Mesendoderm (in vitro differentiated cells): ENCODE data around the gene CILP.
"Not testable (repeated sequence)": the region's sequence is repeated elsewhere in the genome, so short reads cannot be mapped to it uniquely, and the experiment has no call there.

Source experiments
- DNase-seq: peaks from one replicate; pipeline ENCODE4 v3.0.0; 2013
- H2AK5ac ChIP-seq: 2 replicates; pipeline ENCODE4 v1.6.1; 2013; ENCODE audit warnings: low read length, inconsistent platforms
- H2BK120ac ChIP-seq: 2 replicates; pipeline ENCODE4 v1.6.1; 2013; ENCODE audit warnings: low read depth, mild to moderate bottlenecking, low read length, moderate library complexity, mixed read lengths
- H2BK15ac ChIP-seq: replicated peaks from 2 replicates; pipeline ENCODE4 v1.6.1; 2013; ENCODE audit warnings: low read depth, mild to moderate bottlenecking, moderate library complexity
- H2BK5ac ChIP-seq: 2 replicates; pipeline ENCODE4 v1.6.1; 2013; ENCODE audit warnings: low read length, inconsistent platforms
- H3K18ac ChIP-seq: 2 replicates; pipeline ENCODE4 v1.6.1; 2013; ENCODE audit warnings: mild to moderate bottlenecking, low read length, mixed read lengths
- H3K23ac ChIP-seq: one replicate; pipeline ENCODE4 v1.6.1; 2013; ENCODE audit warnings: low read length
- H3K27ac ChIP-seq: 2 replicates; pipeline ENCODE4 v1.5.1; 2013; ENCODE audit warnings: low read depth, mild to moderate bottlenecking, inconsistent platforms, low read length, moderate library complexity
- H3K27me3 ChIP-seq: 2 replicates; pipeline ENCODE4 v1.6.1; 2013; ENCODE audit warnings: low read length, control low read depth, mild to moderate bottlenecking, inconsistent platforms; ENCODE audit not compliant: insufficient read depth, poor library complexity
- H3K36me3 ChIP-seq: 2 replicates; pipeline ENCODE4 v1.6.1; 2013; ENCODE audit warnings: low read length, inconsistent platforms; ENCODE audit not compliant: control insufficient read depth, insufficient read depth
- H3K4ac ChIP-seq: one replicate; pipeline ENCODE4 v1.6.1; 2013; ENCODE audit warnings: low read depth, mild to moderate bottlenecking, low read length, moderate library complexity
- H3K4me1 ChIP-seq: 2 replicates; pipeline ENCODE4 v1.6.1; 2013; ENCODE audit warnings: low read depth, low read length, inconsistent platforms; ENCODE audit not compliant: control insufficient read depth
- H3K4me2 ChIP-seq: 2 replicates; pipeline ENCODE4 v1.6.1; 2013; ENCODE audit warnings: low read length
- H3K4me3 ChIP-seq: 2 replicates; pipeline ENCODE4 v1.5.1; 2013; ENCODE audit warnings: mild to moderate bottlenecking, low read length
- H3K56ac ChIP-seq: one replicate; pipeline ENCODE4 v1.6.1; 2013; ENCODE audit warnings: low read length
- H3K79me1 ChIP-seq: 2 replicates; pipeline ENCODE4 v1.6.1; 2013; ENCODE audit warnings: low read length, inconsistent platforms
- H3K79me2 ChIP-seq: 2 replicates; pipeline ENCODE4 v1.6.1; 2013; ENCODE audit warnings: mild to moderate bottlenecking, low read length; ENCODE audit not compliant: control insufficient read depth, insufficient read depth
- H3K9ac ChIP-seq: 2 replicates; pipeline ENCODE4 v1.6.1; 2013; ENCODE audit warnings: low read length, inconsistent platforms
- H4K5ac ChIP-seq: one replicate; pipeline ENCODE4 v1.6.1; 2013; ENCODE audit warnings: low read length
- H4K8ac ChIP-seq: one replicate; pipeline ENCODE4 v1.6.1; 2013; ENCODE audit warnings: low read depth, mild to moderate bottlenecking, control low read depth, low read length, moderate library complexity
- WGBS: extraction: QIAGEN DNeasy Blood & Tissue Kit; methylation state at CpG from one replicate; pipeline ENCODE4 v1.1.7; 2013; ENCODE audit warnings: low lambda C conversion rate, missing lambda C conversion rate; ENCODE audit not compliant: insufficient coverage; ENCODE audit errors: extremely low coverage; 5-methylcytosine and 5-hydroxymethylcytosine counted together

Gene CILP

DNA sequence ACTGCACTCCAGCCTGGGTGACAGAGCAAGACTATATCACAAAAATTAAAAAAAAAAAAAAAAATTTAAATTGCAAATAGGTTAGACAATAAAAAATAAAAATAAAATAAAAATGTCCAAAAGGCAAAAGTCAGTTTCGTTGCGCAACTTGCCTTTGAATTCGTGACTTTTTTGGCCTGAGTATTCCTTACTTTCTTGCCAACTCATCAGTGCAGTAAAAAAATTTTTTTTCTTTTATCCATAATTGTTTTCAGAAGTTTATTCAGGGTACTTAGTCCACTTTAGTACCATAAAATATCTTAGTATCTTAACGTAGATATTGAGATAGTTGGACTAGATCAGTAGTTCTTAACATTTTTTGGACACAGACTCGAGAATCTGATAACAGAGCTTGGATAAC lies 22.4 kb upstream of the CILP start:
- H4K8ac ChIP-seq = no peak overlapping the region
- no peak overlapping the region for H3K4ac ChIP-seq
- no peaks in the 10 kb centered on the region for H3K79me2 ChIP-seq
- H2AK5ac ChIP-seq = no peak overlapping the region
- H3K18ac ChIP-seq = no peak overlapping the region
- no peaks in the 10 kb centered on the region for H3K79me1 ChIP-seq
- H3K27ac ChIP-seq = no peak overlapping the region
- H3K56ac ChIP-seq = no peak overlapping the region
- no peak overlapping the region for H3K9ac ChIP-seq
- no peaks in the 10 kb centered on the region for H3K27me3 ChIP-seq
- no peaks in the 10 kb centered on the region for H3K36me3 ChIP-seq
- no peak overlapping the region for H2BK5ac ChIP-seq
- no peak overlapping the region for H2BK15ac ChIP-seq
- H3K23ac ChIP-seq = no peak overlapping the region
- DNase-seq = no peak
- no peak overlapping the region for H2BK120ac ChIP-seq
- no CpG with 5 or more reads among the region's 5 CpGs for WGBS
- no peak overlapping the region for H4K5ac ChIP-seq
- H3K4me1 ChIP-seq = no peaks in the 10 kb centered on the region
- no peak overlapping the region for H3K4me2 ChIP-seq
- no peak overlapping the region for H3K4me3 ChIP-seq

DNA sequence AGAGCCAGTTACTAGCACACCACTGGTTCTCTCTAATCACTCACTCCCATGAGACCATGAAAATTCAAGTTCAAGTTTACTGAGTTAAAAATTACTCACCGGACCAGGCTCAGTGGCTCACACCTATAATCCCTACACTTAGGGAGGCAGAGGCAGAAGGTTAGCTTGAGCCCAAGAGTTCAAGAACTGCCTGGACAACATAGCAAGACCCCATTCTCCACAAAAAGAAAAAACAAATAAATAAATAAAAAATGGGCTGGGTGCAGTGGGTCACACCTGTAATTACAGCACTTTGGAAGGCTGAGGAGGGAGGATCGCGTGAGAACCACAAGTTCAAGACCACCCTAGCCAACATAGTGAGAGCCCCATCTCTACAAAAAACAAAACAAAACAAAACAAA lies 21.2 kb upstream of the CILP start:
- H3K79me1 ChIP-seq = no peaks in the 10 kb centered on the region
- no peak overlapping the region for H2BK15ac ChIP-seq
- no peak overlapping the region for H2AK5ac ChIP-seq
- no peaks in the 10 kb centered on the region for H3K4me1 ChIP-seq
- H3K4ac ChIP-seq = no peak overlapping the region
- H2BK120ac ChIP-seq = no peak overlapping the region
- H2BK5ac ChIP-seq = no peak overlapping the region
- H3K9ac ChIP-seq = no peak overlapping the region
- no peaks in the 10 kb centered on the region for H3K36me3 ChIP-seq
- no peak overlapping the region for H3K4me3 ChIP-seq
- no peak overlapping the region for H3K56ac ChIP-seq
- H4K5ac ChIP-seq = no peak overlapping the region
- no peak overlapping the region for H3K18ac ChIP-seq
- H3K23ac ChIP-seq = no peak overlapping the region
- no peak overlapping the region for H3K27ac ChIP-seq
- H3K27me3 ChIP-seq = no peaks in the 10 kb centered on the region
- no CpG with 5 or more reads among the region's 3 CpGs for WGBS
- no peak overlapping the region for H4K8ac ChIP-seq
- DNase-seq = no peak
- no peak overlapping the region for H3K4me2 ChIP-seq
- H3K79me2 ChIP-seq = no peaks in the 10 kb centered on the region

DNA sequence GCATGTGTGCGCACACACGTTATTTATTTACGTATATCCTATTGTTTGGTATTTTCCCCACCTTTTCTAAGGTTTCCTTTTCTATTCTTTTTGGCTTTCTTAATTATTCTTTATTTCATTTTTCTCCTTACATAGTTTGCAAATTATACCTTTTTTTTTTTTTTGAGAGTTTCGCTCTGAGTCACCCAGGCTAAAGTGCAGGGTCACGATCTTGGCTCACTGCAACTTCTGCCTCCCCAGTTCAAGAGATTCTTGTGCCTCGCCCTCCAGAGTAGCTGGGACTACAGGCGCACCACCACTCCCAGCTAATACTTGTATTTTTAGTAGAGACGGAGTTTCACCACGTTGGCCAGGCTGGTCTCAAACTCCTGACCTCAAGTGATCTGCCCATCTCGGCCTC lies 20.0 kb upstream of the CILP start:
- no peak overlapping the region for H3K4ac ChIP-seq
- no peak overlapping the region for H4K5ac ChIP-seq
- WGBS = no CpG with 5 or more reads among the region's 10 CpGs

DNA sequence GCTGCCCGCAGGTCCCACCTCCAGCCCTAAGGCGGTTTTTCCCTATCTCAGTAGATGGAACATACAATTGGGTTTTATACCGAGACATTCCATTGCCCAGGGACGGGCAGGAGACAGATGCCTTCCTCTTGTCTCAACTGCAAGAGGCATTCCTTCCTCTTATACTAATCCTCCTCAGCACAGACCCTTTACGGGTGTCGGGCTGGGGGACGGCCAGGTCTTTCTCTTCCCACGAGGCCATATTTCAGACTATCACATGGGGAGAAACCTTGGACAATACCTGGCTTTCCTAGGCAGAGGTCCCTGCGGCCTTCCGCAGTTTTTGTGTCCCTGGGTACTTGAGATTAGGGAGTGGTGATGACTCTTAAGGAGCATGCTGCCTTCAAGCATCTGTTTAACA lies 15.6 kb upstream of the CILP start:
- H2BK5ac ChIP-seq, H3K56ac ChIP-seq, H3K36me3 ChIP-seq, H4K8ac ChIP-seq, H3K9ac ChIP-seq, H3K23ac ChIP-seq, H3K4me2 ChIP-seq, H3K4me1 ChIP-seq, H3K18ac ChIP-seq, H3K27ac ChIP-seq, H2BK15ac ChIP-seq, H3K4me3 ChIP-seq, H4K5ac ChIP-seq, H2BK120ac ChIP-seq, H3K79me2 ChIP-seq, H3K4ac ChIP-seq, DNase-seq, H3K79me1 ChIP-seq, H3K27me3 ChIP-seq, H2AK5ac ChIP-seq: not testable (repeated sequence)
- no CpG with 5 or more reads among the region's 10 CpGs for WGBS

More for the DNA sequence above, 20.0 kb upstream of the CILP start:
- no peaks in the 10 kb centered on the region for H3K79me1 ChIP-seq
- H3K23ac ChIP-seq = no peak overlapping the region
- no peak overlapping the region for H3K27ac ChIP-seq
- H4K8ac ChIP-seq = no peak overlapping the region
- H3K4me3 ChIP-seq = no peak overlapping the region
- no peaks in the 10 kb centered on the region for H3K4me1 ChIP-seq
- H3K4me2 ChIP-seq = no peak overlapping the region
- H2AK5ac ChIP-seq = no peak overlapping the region
- DNase-seq = no peak
- H3K27me3 ChIP-seq = no peaks in the 10 kb centered on the region
- H3K9ac ChIP-seq = no peak overlapping the region
- no peak overlapping the region for H3K56ac ChIP-seq
- H2BK5ac ChIP-seq = no peak overlapping the region
- H3K18ac ChIP-seq = no peak overlapping the region
- no peak overlapping the region for H2BK120ac ChIP-seq
- no peak overlapping the region for H2BK15ac ChIP-seq
- no peaks in the 10 kb centered on the region for H3K79me2 ChIP-seq
- no peaks in the 10 kb centered on the region for H3K36me3 ChIP-seq

DNA sequence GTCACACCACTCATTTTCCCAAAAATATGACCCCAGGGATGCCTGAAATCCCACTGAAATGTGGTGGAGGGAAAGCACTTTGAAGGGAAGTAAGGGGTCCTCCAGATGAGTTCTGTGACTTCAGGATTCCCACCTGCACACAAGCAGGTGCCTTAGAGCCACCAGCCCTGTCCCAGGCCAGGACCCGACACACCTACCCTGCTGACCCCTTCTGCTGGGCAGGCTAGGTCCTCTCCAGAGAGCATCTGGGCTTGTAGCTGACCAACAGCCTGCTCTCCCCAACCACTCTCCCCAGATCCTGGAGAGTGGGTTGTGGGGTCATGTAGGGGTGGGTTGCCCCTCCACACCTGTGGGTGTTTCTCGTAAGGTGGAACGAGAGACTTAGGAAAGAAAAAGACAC lies 14.9 kb upstream of the CILP start:
- H2BK120ac ChIP-seq = no peak overlapping the region
- peak overlapping the region; percentile 94 for H2BK5ac ChIP-seq
- no peak overlapping the region for H3K4me2 ChIP-seq
- H3K9ac ChIP-seq = no peak overlapping the region
- no peak overlapping the region for H4K5ac ChIP-seq
- WGBS = no CpG with 5 or more reads among the region's 3 CpGs
- H3K27me3 ChIP-seq = no peaks in the 10 kb centered on the region
- H3K79me2 ChIP-seq = no peaks in the 10 kb centered on the region
- H3K56ac ChIP-seq = peak overlapping the region; percentile 74
- H3K27ac ChIP-seq = peak overlapping the region; percentile 70
- H2BK15ac ChIP-seq = no peak overlapping the region
- H3K4ac ChIP-seq = no peak overlapping the region
- H3K79me1 ChIP-seq = no peaks in the 10 kb centered on the region
- DNase-seq = no peak
- no peak overlapping the region for H4K8ac ChIP-seq
- no peak overlapping the region for H3K18ac ChIP-seq
- H3K4me3 ChIP-seq = no peak overlapping the region
- no peak overlapping the region for H3K23ac ChIP-seq
- H2AK5ac ChIP-seq = peak overlapping the region; percentile 58
- no peaks in the 10 kb centered on the region for H3K4me1 ChIP-seq
- H3K36me3 ChIP-seq = no peaks in the 10 kb centered on the region

DNA sequence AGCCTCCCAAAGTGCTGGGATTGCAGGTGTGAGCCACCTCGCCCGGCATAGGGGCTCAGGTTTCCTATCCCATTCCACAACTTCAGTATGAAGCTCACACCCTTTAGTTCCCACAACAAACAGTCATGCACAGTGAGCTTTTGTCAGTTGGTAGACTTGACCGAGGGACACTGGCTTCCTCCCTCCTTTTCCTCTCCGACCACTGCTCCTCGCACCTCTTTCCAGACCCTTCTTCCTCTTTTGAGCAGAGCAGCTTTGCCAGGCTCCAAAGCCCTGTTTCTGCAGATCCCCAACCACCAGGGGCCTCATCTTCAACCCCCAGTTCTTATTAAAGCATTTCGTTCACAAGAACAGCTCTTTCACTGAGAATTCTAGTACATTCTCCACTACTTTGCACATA lies 12.7 kb upstream of the CILP start:
- Histone ChIP-seq H3K56ac (no peak overlapping the region), H3K4me3 (no peak overlapping the region), H3K36me3 (no peaks in the 10 kb centered on the region), H2BK5ac (no peak overlapping the region), H3K4me1 (no peaks in the 10 kb centered on the region), H3K23ac (no peak overlapping the region), H3K27me3 (no peaks in the 10 kb centered on the region), H3K9ac (no peak overlapping the region), H2BK15ac (no peak overlapping the region), H2AK5ac (no peak overlapping the region), H2BK120ac (no peak overlapping the region), H3K4me2 (no peak overlapping the region), H4K5ac (no peak overlapping the region), H3K79me2 (no peaks in the 10 kb centered on the region), H3K27ac (no peak overlapping the region), H4K8ac (no peak overlapping the region), H3K4ac (no peak overlapping the region), H3K18ac (no peak overlapping the region), H3K79me1 (no peaks in the 10 kb centered on the region)
- DNase-seq = no peak
- WGBS = no CpG with 5 or more reads among the region's 6 CpGs
